SW480 (cell line): ENCODE measurements around the gene MYH6.
"Not testable (repeated sequence)": the region's sequence is repeated elsewhere in the genome, so short reads cannot be mapped to it uniquely, and the experiment has no call there.

Experiments
- DNase-seq: peaks from one replicate; pipeline ENCODE4 v3.0.0-alpha.2; 2016; ENCODE audit warnings: low spot score

The MYH6 gene

GRCh38 chr14:23407516-23408306 is at the start of gene MYH6:
TSS of gene MYH6 (minus strand) at chr14:23408273. CDS start at chr14:23407223, 1,050 bp downstream.
- no peak for DNase-seq

- not testable (repeated sequence) for DNase-seq
These were observed 49.0 kb upstream of the MYH6 start for GRCh38 chr14:23456883-23457586.

- no peak for DNase-seq
These were observed 46.4 kb upstream of the MYH6 start for GRCh38 chr14:23454445-23454856.

DNA sequence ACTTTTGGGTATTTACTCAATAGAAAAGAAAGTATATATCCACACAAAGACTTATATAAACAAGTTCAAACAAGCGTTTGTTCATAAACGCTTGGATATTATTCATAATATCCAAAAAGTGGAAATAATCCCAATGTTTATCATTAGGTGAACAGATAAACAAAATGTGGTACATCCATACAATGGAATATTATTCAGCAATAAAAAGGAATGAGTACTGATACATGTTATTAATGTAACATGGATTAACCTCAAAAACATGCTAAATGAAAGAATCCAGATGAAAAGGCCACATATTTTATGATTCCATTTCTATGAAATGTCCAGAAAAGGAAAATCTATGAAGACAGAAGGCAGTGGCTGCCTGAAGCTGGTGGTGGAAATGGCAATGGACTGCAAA is 44.2 kb upstream of the MYH6 start:
- no peak for DNase-seq

DNA sequence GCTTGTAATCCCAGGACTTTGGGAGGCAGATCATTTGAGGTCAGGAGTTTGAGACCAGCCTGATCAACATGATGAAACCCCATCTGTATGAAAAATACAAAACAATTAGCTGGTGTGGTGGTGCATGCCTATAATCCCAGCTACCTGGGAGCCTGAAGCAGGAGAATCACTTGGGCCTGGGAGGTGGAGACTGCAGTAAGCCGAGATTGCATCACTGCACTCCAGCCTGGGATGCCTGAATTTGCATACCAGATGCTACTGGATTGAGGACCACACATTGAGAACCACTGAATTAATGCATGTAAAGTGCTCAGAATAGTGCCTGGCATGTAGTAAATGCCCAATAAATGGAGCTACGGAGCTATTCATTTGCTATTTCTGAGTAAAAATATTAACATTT is 42.3 kb upstream of the MYH6 start:
- no peak for DNase-seq

DNA sequence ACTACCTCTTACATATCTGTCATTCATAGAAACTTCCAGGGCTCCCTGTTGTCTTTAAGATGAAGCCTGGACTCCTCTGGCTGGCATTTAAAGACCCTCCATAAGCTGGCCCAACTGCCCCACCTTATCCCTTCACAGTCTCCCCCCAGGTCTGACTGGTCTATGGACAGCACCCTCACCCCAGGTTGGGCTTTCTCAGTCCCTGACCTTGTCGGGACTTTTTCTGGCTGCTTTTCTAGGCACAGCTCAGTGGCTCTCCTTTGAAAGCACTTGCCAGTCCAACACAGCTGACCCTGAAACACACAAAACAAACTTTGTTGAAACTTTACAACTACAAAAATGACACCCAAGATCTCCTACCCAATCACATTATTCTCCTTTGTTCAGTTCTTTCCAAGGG is 41.2 kb upstream of the MYH6 start:
- no peak for DNase-seq

- peak; percentile 30 for DNase-seq
These were observed 39.6 kb upstream of the MYH6 start for GRCh38 chr14:23447361-23448350.

GRCh38 chr14:23446291-23446851 is 38.3 kb upstream of the MYH6 start:
- DNase-seq: no peak

DNA sequence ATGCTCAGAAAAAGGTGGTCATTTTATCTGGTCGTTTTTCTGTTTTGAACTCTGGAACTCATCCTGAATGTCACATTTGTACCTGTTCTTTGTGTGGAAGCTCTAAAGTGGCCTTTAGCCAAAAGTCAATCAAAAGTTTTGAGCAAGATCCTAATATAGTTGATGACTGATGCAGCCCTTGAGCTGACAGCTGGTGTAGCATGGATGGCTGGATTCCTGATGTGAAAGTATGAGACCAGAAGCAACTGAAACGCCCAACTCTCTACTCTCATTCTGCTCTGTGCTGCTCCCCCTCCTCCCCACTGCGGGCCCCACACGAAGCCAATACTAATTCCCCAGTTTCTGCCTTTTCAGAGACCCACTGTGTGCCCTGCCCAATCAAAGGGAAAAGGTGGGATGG is 37.7 kb upstream of the MYH6 start:
- no peak for DNase-seq

- no peak for DNase-seq
These were observed 36.2 kb upstream of the MYH6 start for GRCh38 chr14:23444314-23444713.

GRCh38 chr14:23443881-23444280 is 35.8 kb upstream of the MYH6 start:
- no peak for DNase-seq

DNA sequence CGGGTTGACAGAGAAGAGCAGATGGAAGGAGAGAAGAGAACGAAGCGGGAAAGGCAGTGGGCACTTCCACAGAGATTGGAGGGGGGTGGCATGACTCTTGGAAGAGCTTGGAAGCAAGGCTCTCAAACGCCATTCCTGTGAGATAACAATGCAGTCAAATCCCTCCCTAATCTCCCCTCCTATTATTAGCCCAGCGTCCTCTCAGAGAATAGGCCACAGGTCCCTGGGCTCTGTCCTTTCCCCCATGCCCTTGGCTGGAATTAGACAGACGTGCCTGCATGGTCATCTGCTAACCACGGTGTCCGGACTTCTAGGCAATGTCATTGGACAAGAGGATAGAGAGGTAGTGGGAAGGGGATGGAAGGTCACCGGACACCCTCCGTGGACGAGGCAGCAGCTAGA is 35.3 kb upstream of the MYH6 start:
- DNase-seq: no peak

DNA sequence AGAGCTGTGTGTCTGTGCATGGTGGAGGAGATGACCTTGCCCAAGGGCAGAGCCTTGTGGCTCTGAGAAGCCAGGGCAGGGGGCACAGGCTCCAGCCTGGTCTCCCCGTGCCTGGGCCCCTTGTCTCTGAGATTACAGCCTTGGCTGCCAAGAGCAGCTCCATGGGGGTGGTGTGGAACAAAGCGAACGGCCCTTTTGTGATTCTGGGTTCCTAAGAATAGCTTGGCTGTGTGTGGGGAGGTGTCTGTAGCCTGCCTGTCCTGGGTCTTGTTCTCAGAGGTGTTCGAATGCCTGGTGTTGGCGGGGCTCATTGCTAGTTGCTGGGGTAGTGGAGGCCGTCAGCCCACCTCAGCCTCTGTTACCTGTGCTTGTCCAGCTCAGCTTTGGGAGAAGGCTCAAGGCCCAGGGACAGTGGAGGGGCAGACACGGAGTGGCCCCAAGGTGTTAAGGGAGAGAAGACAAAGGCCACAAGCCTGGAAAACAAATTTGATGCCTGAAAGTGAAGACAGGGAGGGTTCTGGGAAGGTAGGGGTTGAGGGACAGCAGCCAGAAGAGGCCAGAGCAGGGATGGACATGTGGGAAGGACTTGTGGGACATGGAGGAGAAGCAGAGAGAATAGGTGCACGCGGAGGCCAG is 34.8 kb upstream of the MYH6 start:
- no peak for DNase-seq

DNA sequence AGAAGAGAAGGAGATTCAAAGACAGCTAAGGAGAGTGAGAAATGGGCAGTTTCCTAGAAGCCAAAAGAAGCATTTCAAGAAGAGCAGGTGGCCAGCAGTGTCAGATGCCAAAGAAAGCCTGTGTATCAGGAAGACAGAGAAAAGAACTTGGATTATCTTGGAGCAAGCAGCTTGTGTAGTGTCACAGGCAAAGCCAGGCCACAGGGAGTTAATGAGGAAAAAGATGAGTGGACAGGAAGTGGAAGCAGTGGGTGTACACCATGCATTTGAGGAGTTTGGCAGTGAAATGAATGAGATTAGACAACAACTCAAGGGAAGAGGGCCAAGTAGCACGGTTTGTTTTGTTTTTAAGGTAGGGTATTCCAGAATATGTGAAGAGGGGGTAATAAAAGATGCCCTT is 33.0 kb upstream of the MYH6 start:
- no peak for DNase-seq

DNA sequence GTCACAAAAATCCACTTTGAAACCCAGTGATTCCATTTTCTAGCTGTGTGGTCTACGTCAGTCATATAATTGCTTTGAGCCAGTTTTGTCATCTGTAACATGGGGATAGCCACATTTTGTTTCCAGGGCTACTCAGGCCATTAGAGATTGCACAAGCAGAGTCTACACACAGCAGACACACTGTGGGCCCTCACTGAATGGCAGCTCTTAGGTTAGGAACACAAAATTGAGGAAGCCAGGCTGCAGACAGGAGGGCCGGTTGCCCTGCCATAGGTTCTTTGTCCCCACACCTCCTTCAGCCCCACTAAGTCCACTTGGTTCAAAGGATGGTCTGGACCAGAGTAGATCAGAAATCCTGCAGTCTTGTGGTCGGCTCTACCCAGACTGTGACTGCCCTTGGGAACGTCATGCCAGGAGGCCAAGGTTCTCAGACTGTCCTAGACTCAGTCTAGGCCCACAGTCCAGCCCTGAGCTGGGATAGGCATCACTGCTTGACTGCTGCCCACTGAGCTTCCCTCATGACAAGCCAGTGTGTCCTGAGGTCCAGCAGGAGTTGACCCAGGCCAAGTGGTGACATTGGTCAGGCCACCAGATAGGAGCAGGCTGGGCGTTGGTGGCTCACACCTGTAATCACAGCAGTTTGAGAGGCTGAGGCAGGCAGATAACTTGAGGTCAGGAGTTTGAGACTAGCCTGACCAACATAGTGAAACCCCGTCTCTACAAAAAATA is 31.2 kb upstream of the MYH6 start:
- DNase-seq: no peak

DNA sequence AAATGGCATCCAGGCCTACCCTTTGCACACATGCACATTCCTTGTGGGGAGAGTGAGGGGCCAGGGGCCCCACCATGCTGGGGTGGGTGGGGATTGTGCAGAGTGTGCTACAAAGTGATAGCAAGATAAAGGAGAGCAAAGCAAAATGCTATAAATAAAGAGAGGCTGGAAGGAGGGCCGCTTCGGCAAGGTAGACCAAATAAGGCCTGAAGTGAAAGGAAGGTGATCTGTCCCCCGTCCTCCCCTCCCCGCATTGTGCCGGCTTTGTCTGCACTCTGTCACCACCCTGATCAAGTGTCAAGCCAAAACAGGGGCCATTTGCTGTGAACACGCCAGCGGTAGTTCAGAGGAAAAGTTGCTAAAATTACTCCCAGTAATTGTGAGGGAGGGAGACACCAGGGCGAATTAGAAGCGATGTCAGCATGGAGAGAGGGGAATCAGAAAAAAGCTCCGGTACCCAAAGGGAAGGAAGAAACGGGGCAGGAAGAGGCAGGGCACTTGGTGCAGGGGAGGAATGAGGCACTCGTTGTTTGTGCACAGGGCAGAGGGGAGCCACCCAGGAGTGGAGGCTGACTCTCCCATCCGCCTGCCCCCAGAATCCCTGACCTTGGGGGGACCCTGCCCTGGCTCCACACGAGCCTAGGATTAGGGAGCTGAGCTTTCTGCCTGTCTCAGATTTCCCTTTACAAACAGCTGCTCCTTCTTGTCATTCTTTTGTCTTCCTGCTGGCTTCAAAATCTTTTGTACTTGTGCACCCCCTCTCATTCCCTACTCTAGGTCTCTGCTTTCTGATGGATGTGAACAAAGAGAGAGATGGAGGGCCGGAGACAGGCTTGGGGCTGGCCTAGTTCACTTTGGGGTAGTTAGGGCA is 30.3 kb upstream of the MYH6 start:
- no peak for DNase-seq

GRCh38 chr14:23437133-23438100 is 29.3 kb upstream of the MYH6 start:
- DNase-seq: no peak

DNA sequence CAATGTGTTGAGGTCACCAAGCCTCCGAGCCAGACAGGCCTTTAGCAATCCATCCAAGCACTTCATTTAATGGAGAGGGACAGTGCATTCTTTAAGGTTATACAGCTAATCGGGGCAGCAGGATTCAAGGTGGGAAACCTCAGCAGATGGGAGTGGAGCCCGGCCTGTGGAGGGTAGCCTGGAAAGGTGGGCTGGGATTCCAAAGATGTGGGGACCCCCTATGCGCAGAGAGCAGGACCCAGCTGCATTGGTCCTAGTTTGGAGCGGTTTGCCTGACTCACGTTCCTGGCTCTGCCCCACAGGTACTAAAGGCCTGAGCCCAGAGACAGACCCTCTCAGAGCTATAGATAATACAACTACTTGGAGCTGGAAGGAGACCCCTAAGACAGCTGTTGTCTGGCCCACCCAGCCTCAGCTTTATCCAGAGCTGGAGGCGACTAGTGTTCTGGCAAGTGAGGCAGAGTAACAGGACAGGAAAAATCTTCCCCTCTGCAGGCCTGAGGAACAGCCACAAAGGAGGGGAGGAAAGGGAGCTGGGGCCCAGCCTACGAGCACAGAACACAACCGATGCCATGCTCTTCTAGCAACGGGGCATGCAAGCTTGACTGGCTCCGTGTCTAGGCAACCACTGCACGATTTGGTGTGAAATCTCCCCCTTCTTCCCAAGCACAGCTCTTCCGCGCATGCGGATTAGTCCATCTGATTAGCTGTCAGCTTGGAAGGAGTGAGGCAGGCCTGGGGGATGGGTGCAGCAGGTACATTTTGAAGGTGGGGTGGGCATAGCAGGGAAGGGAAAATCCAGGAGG is 28.5 kb upstream of the MYH6 start:
- DNase-seq: no peak
